Esophagus squamous epithelium (tissue), 5 donors: ENCODE measurements around the gene KRTAP5-6. TPM values are rescaled to one million over a fixed set of nuclear protein-coding genes. Genes with fewer than 3 reads are reported as not detected.

Experiments used
- DNase-seq: peaks from one replicate; lab custom pipeline; 2025; lab: John Stamatoyannopoulos, UW
- H3K27ac ChIP-seq, 4 donors: fragments of 200-600 bp; sonication (generic); one replicate each; pipeline ENCODE4 v1.5.1; 2016 to 2019; ENCODE audit warnings: mild to moderate bottlenecking in 1 of 4
- H3K27me3 ChIP-seq, 4 donors: fragments of 200-600 bp; sonication (generic); 1 replicate in 3 of 4; 2 replicates in 1 of 4; pipeline versions ENCODE4 v1.5.1 to v1.6.0; 2017 to 2021; ENCODE audit warnings: antibody characterized with exemption in 1 of 4
- H3K36me3 ChIP-seq, 3 donors: fragments of 200-600 bp; sonication (generic); one replicate each; pipeline ENCODE4 v1.5.1; 2016 to 2019
- H3K4me1 ChIP-seq, 3 donors: fragments of 200-600 bp; sonication (generic); one replicate each; pipeline ENCODE4 v1.5.1; 2017 to 2019
- H3K4me3 ChIP-seq, 4 donors: fragments of 200-600 bp; sonication (generic); 1 replicate in 3 of 4; 2 replicates in 1 of 4; pipeline ENCODE4 v1.5.1; 2016 to 2019; ENCODE audit warnings: mild to moderate bottlenecking in 2 of 4, moderate library complexity in 1 of 4
- H3K9me3 ChIP-seq, 3 donors: fragments of 200-600 bp; sonication (generic); one replicate each; pipeline ENCODE4 v1.5.1; 2016 to 2019
- CTCF ChIP-seq, 6 experiments: fragments of 450-650 bp in 4 of 6; fragments of 200-600 bp in 2 of 6; sonication (generic) in 2 of 6; IDR thresholded peaks; one replicate each; pipeline ENCODE4 v1.5.1; 2016 to 2019; ENCODE audit warnings: antibody characterized with exemption in 6 of 6, mild to moderate bottlenecking in 4 of 6, moderate library complexity in 4 of 6
- POLR2A ChIP-seq, 4 donors: fragments of 450-650 bp; IDR thresholded peaks; one replicate each; pipeline ENCODE4 v1.6.1; 2017; ENCODE audit warnings: antibody characterized with exemption in 4 of 4, mild to moderate bottlenecking in 4 of 4, moderate library complexity in 3 of 4
- WGBS, 2 donors: methylation state at CpG; one replicate each; pipeline ENCODE4 v1.1.5; 2018; 5-methylcytosine and 5-hydroxymethylcytosine counted together
- intact Hi-C: fragments of 100-400 bp; cut with DNase I; formaldehyde crosslinking; loops from one replicate; pipeline ENCODE4 v1.15.0; 2022
- total RNA-seq, 4 donors: library from RNA; depleted of rRNA; stranded (reverse); fragments of >200 nt; gene quantifications; one replicate each; pipeline ENCODE4 v1.1.0, GENCODE V29; 2016
- donor health status: DM: yes; HTN: yes; CAD: no.

Gene KRTAP5-6
- total RNA-seq, 4 donors from 2014 or later: not detected

- Histone ChIP-seq H3K4me3 (no peak overlapping the region), H3K27ac (no peak overlapping the region), H3K9me3 (no peaks in the 10 kb centered on the region), H3K36me3 (no peaks in the 10 kb centered on the region), H3K27me3 (peaks cover 0 to 88% (median under 1%) of the 10 kb centered on the region in 4 donors), H3K4me1 (peaks cover 0 to 9% (median 0%) of the 10 kb centered on the region in 3 donors)
- no peak for DNase-seq
- WGBS, 2 donors: 76 to 77% methylated on average over 8 to 9 of the region's 9 CpGs
- TF ChIP-seq CTCF (IDR thresholded peaks at IDR 0.05): no peak
- TF ChIP-seq POLR2A (IDR thresholded peaks at IDR 0.05): no peak
- intact Hi-C loops: no loop called here
Measured at GRCh38 chr11:1727861-1728260, 30.9 kb downstream of the KRTAP5-6 start.

DNA sequence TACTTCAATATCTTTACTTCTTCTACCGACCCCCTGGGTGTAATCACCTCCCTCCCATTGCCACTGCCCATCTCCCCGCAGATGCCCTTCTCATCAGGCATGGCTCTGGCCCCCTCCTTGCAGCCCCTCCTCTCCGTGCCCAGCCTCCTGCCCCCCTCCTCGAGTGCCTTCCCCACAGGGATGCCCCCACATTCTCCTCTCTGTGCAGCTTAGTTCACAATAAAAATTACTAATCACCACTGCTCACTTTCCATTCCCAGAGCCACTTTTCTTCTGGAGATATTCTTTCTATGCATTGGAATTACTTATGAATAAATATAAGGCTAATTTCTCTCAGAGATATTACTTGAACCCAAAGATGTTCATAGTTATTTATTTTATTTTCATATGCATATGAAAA, 31.3 kb downstream of the KRTAP5-6 start:
- WGBS, 2 donors: 50 to 59% methylated on average over 4 of the region's 4 CpGs
- no peaks in the 10 kb centered on the region for H3K36me3 ChIP-seq
- TF ChIP-seq CTCF (IDR thresholded peaks at IDR 0.05) (no peak), POLR2A (IDR thresholded peaks at IDR 0.05) (no peak)
- no peak overlapping the region for H3K27ac ChIP-seq
- no peak for DNase-seq
- H3K9me3 ChIP-seq: no peaks in the 10 kb centered on the region
- peaks cover 0 to 10% (median 0%) of the 10 kb centered on the region in 3 donors for H3K4me1 ChIP-seq
- intact Hi-C loops: no loop called here
- H3K27me3 ChIP-seq: peaks cover 0 to 89% (median 0%) of the 10 kb centered on the region in 4 donors
- no peak overlapping the region for H3K4me3 ChIP-seq

- intact Hi-C loops: no loop called here
- H3K27ac ChIP-seq: no peak overlapping the region
- no peaks in the 10 kb centered on the region for H3K9me3 ChIP-seq
- no peaks in the 10 kb centered on the region for H3K36me3 ChIP-seq
- TF ChIP-seq POLR2A (IDR thresholded peaks at IDR 0.05) (no peak), CTCF (IDR thresholded peaks at IDR 0.05) (no peak)
- H3K4me3 ChIP-seq: no peak overlapping the region
- peaks cover 0 to 89% (median 2%) of the 10 kb centered on the region in 4 donors for H3K27me3 ChIP-seq
- no peak for DNase-seq
- 76 to 80% methylated on average over 21 to 25 of the region's 25 CpGs for WGBS, 2 donors
- peaks cover 0 to 10% (median 0%) of the 10 kb centered on the region in 3 donors for H3K4me1 ChIP-seq
Measured at GRCh38 chr11:1728931-1729691, 32.1 kb downstream of the KRTAP5-6 start.

GRCh38 chr11:1729692-1730011, 32.7 kb downstream of the KRTAP5-6 start:
- intact Hi-C loops: no loop called here
- Histone ChIP-seq H3K9me3 (no peaks in the 10 kb centered on the region), H3K36me3 (no peaks in the 10 kb centered on the region), H3K4me3 (no peak overlapping the region), H3K27me3 (peaks cover 0 to 92% (median 2%) of the 10 kb centered on the region in 4 donors), H3K4me1 (peaks cover 0 to 10% (median 0%) of the 10 kb centered on the region in 3 donors), H3K27ac (no peak overlapping the region)
- 43 to 56% methylated on average over 9 of the region's 9 CpGs for WGBS, 2 donors
- no peak for TF ChIP-seq CTCF (IDR thresholded peaks at IDR 0.05)
- DNase-seq: no peak

GRCh38 chr11:1730059-1730629, 33.1 kb downstream of the KRTAP5-6 start:
- Histone ChIP-seq H3K27ac (no peak overlapping the region), H3K27me3 (peaks cover 0 to 92% (median 2%) of the 10 kb centered on the region in 4 donors), H3K4me3 (no peak overlapping the region), H3K9me3 (no peaks in the 10 kb centered on the region), H3K36me3 (no peaks in the 10 kb centered on the region), H3K4me1 (peaks cover 0 to 10% (median 0%) of the 10 kb centered on the region in 3 donors)
- TF ChIP-seq POLR2A (IDR thresholded peaks at IDR 0.05): no peak
- TF ChIP-seq CTCF (IDR thresholded peaks at IDR 0.05): no peak
- intact Hi-C loops: no loop called here
- no peak for DNase-seq
- WGBS, 2 donors: 56 to 72% methylated on average over 7 to 11 of the region's 11 CpGs
